ENCODE data around the gene MAGI1.

GRCh38 chr3:65632414-65632813 is 406.3 kb downstream of the MAGI1 start:
- no peak for TF ChIP-seq TCF4 (CRISPR knock-in tag; IDR thresholded peaks at IDR 0.05; ENCODE audit: borderline replicate concordance)
- no peak for TF ChIP-seq ARNTL (CRISPR knock-in tag; IDR thresholded peaks at IDR 0.05; ENCODE audit: borderline replicate concordance, low read depth)
- TF ChIP-seq RARB (CRISPR knock-in tag; IDR thresholded peaks at IDR 0.05), result no peak
- no peak for TF ChIP-seq ZFP30 (CRISPR knock-in tag; IDR thresholded peaks at IDR 0.05)
- TF ChIP-seq GLIS3 (CRISPR knock-in tag; IDR thresholded peaks at IDR 0.05), result no peak
- no peak for TF ChIP-seq CREB5 (CRISPR knock-in tag; IDR thresholded peaks at IDR 0.05; ENCODE audit: low read depth)
- no peak for TF ChIP-seq ZNF70 (CRISPR knock-in tag; IDR thresholded peaks at IDR 0.05)
- no peak for TF ChIP-seq ZFP3 (CRISPR knock-in tag; IDR thresholded peaks at IDR 0.05)
- TF ChIP-seq ZNF8 (CRISPR knock-in tag; IDR thresholded peaks at IDR 0.05), result no peak
- TF ChIP-seq ZC3H10 (CRISPR knock-in tag; IDR thresholded peaks at IDR 0.05), result no peak
- no peak for TF ChIP-seq ISL1 (CRISPR knock-in tag; IDR thresholded peaks at IDR 0.05)
